Endothelial cell (in vitro differentiated cells): ENCODE data around the gene DPAGT1. TPM values are rescaled to one million over a fixed set of nuclear protein-coding genes. Genes with fewer than 3 reads are reported as not detected.
"Not testable (repeated sequence)": the region's sequence is repeated elsewhere in the genome, so short reads cannot be mapped to it uniquely, and the experiment has no call there.

ENCODE experiments used
- DNase-seq: peaks from one replicate; pipeline ENCODE4 v3.0.0; 2021; ENCODE audit warnings: low spot score
- H3K27ac Mint-ChIP-seq: one replicate; pipeline ENCODE4 v1.8.0; 2021; ENCODE audit warnings: mixed read lengths, inconsistent platforms; ENCODE audit not compliant: unreplicated experiment
- H3K27me3 Mint-ChIP-seq: one replicate; pipeline ENCODE4 v1.8.0; 2021; ENCODE audit warnings: mild to moderate bottlenecking, moderate library complexity, mixed read lengths, inconsistent platforms; ENCODE audit not compliant: unreplicated experiment
- H3K36me3 Mint-ChIP-seq: one replicate; pipeline ENCODE4 v1.8.0; 2021; ENCODE audit warnings: mild to moderate bottlenecking, low read depth, mixed read lengths, inconsistent platforms; ENCODE audit not compliant: unreplicated experiment
- H3K4me1 Mint-ChIP-seq: one replicate; pipeline ENCODE4 v1.8.0; 2021; ENCODE audit warnings: mild to moderate bottlenecking, mixed read lengths, inconsistent platforms; ENCODE audit not compliant: unreplicated experiment
- H3K4me3 Mint-ChIP-seq: one replicate; pipeline ENCODE4 v1.8.0; 2021; ENCODE audit warnings: mild to moderate bottlenecking, mixed read lengths, inconsistent platforms; ENCODE audit not compliant: unreplicated experiment
- H3K9me3 Mint-ChIP-seq: one replicate; pipeline ENCODE4 v1.8.0; 2021; ENCODE audit warnings: mixed read lengths, inconsistent platforms; ENCODE audit not compliant: unreplicated experiment
- total RNA-seq: library from RNA; stranded (reverse); fragmentation: NEBNext Ultra II Directional; extraction: Animal tissue kit (Norgen Biotek cat#: 25700); gene quantifications from one replicate; pipeline ENCODE4 v1.2.1, GENCODE V29; 2021; ENCODE audit not compliant: unreplicated experiment
- TF ChIP-seq, protein P1 (sequence below): fragments of 200-600 bp; sonication (generic); IDR thresholded peaks from one replicate; pipeline ENCODE4 v1.5.0; 2021; ENCODE audit warnings: antibody characterized with exemption; ENCODE audit not compliant: unreplicated experiment

Gene DPAGT1
- total RNA-seq, 1 donor from 2014 or later = 53.2 TPM

DNA sequence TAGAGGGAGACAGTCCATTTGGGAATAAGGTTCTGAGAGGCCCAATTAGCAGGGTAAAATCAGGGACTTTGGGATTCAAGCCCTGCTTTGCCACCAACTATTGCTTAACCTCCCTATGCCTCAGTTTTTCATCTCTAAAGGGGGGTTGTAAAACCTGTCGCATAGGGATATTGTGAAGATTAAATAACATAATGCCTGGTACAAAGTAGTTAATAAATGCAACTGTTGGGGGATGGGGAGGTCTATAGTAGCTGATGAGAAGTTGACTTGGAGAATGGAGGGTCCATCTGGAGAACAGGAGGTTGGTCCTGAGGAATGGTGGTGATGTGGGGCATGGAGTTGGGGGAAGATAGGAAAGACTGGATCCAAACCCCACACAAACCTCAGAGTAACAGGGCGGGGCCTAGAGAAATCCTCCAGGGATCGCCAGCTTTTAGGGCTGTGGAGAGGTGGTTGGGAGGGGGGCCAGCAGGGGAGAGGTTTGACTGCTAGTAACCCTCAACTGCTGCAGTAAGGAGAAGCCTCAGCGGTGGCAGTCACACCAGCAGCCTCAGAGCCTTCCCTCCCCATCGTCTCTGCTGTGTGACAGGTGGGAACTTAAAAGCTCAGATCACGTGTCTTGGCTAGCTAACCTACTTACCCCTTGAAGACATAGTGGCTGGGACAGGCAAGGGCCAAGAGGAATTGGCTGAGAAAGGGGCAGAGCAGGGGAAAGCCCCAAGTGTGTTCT lies 46.1 kb upstream of the DPAGT1 start:
- peak overlapping the region; percentile 82 for H3K4me3 Mint-ChIP-seq
- H3K27ac Mint-ChIP-seq = peak overlapping the region; percentile 76
- DNase-seq = no peak
- peaks cover 27% of the 10 kb centered on the region for H3K27me3 Mint-ChIP-seq
- no peaks in the 10 kb centered on the region for H3K36me3 Mint-ChIP-seq
- peaks cover 6% of the 10 kb centered on the region for H3K4me1 Mint-ChIP-seq
- no peaks in the 10 kb centered on the region for H3K9me3 Mint-ChIP-seq
- TF ChIP-seq, protein P1, sequence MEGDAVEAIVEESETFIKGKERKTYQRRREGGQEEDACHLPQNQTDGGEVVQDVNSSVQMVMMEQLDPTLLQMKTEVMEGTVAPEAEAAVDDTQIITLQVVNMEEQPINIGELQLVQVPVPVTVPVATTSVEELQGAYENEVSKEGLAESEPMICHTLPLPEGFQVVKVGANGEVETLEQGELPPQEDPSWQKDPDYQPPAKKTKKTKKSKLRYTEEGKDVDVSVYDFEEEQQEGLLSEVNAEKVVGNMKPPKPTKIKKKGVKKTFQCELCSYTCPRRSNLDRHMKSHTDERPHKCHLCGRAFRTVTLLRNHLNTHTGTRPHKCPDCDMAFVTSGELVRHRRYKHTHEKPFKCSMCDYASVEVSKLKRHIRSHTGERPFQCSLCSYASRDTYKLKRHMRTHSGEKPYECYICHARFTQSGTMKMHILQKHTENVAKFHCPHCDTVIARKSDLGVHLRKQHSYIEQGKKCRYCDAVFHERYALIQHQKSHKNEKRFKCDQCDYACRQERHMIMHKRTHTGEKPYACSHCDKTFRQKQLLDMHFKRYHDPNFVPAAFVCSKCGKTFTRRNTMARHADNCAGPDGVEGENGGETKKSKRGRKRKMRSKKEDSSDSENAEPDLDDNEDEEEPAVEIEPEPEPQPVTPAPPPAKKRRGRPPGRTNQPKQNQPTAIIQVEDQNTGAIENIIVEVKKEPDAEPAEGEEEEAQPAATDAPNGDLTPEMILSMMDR = no peak

DNA sequence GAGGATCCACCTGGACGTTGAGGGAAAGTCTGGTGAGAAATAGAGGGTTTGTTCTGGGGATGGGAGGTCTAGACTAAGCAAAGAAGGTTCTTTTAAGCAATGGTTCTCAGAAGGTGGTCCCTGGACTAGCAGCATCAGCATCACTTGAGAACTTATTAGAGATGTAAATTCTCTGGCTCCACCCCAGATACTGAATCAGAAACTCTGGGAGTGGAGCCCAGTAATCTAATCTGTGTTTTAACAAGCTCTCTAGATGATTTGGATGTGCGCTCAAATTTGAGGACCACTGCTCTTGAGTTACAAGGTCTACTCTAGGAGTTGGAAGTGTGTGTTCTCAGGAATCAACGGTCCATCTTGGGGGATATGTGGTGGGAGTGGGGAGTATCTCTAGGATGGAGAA lies 43.9 kb upstream of the DPAGT1 start:
- TF ChIP-seq, protein P1 = no peak
- no peak overlapping the region for H3K4me3 Mint-ChIP-seq
- peaks cover 6% of the 10 kb centered on the region for H3K4me1 Mint-ChIP-seq
- H3K9me3 Mint-ChIP-seq = no peaks in the 10 kb centered on the region
- no peak for DNase-seq
- no peak overlapping the region for H3K27ac Mint-ChIP-seq
- no peaks in the 10 kb centered on the region for H3K36me3 Mint-ChIP-seq
- peaks cover 25% of the 10 kb centered on the region for H3K27me3 Mint-ChIP-seq

GRCh38 chr11:119144825-119145486 lies 43.3 kb upstream of the DPAGT1 start:
- no peaks in the 10 kb centered on the region for H3K9me3 Mint-ChIP-seq
- peaks cover 19% of the 10 kb centered on the region for H3K27me3 Mint-ChIP-seq
- TF ChIP-seq, protein P1 = peak; percentile 77
- no peak overlapping the region for H3K4me3 Mint-ChIP-seq
- H3K27ac Mint-ChIP-seq = no peak overlapping the region
- H3K4me1 Mint-ChIP-seq = peaks cover 6% of the 10 kb centered on the region
- peak; percentile 70 for DNase-seq
- H3K36me3 Mint-ChIP-seq = no peaks in the 10 kb centered on the region

DNA sequence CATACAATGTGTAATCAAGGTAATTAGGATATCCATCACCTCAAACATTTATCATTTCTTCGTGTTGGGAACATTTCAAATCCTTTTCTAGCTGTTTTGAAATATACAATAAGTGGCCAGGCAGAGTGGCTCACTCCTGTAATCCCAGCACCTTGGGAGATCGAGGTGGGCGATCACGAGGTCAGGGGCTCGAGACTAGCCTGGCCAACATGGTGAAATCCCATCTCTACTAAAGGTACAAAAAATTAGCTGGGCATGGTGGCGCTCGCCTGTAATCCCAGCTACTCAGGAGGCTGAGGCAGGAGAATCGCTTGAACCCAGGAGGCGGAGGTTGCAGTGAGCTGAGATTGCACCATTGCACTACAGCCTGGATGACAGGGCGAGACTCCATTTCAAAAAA lies 37.6 kb upstream of the DPAGT1 start:
- H3K9me3 Mint-ChIP-seq, H3K27ac Mint-ChIP-seq, H3K36me3 Mint-ChIP-seq: not testable (repeated sequence)

DNA sequence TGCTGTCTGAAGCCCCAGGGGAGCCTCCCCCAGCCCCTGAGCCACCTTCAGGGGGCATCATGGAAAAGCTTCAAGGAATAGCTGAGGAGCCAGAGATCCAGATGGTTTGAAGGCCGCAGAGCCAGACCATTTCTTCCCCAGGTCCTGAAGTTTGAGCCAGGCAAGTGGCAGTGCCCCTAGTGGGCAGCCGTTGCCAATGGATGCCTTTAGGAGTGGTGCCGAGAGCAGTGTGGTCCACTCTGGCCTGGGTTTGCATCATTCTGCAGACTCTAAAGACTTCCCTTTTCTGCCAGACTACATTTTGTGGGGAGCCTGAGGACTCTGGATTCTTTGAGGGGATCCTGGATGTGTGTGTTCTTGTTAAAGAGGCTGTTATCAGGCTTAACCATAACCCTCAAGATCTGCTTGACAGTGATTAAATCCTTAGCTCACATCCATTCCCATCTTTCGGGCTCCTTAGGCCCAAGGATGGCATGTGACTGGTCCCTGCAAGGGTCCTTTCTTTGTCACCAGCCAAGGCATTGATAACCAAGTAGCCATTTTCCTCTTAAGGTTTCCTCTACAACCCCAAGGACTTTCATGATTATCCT lies 32.8 kb upstream of the DPAGT1 start:
- Mint-ChIP-seq H3K4me3 (no peak overlapping the region), H3K4me1 (peaks cover 25% of the 10 kb centered on the region)

More for the DNA sequence above, 37.6 kb upstream of the DPAGT1 start:
- DNase-seq, H3K4me3 Mint-ChIP-seq, H3K4me1 Mint-ChIP-seq, H3K27me3 Mint-ChIP-seq: not testable (repeated sequence)

More for the DNA sequence above, 32.8 kb upstream of the DPAGT1 start:
- Mint-ChIP-seq H3K9me3 (no peaks in the 10 kb centered on the region), H3K27me3 (peaks cover 9% of the 10 kb centered on the region), H3K27ac (no peak overlapping the region), H3K36me3 (peaks cover 38% of the 10 kb centered on the region)
- TF ChIP-seq, protein P1 = peak; percentile 53
- no peak for DNase-seq
